GM19395 (cell line): Measurements from ENCODE around the gene CWF19L2.
"Not testable (repeated sequence)": the region's sequence is repeated elsewhere in the genome, so short reads cannot be mapped to it uniquely, and the experiment has no call there.

Experiments
- ATAC-seq: cut with Tn5 transposase; IDR thresholded peaks from one replicate; pipeline ENCODE4 v1.9.1; 2021; ENCODE audit warnings: mild to moderate bottlenecking, moderate library complexity; ENCODE audit not compliant: unreplicated experiment

CWF19L2 gene

GRCh38 chr11:107439586-107440167, 17.9 kb downstream of the CWF19L2 start:
- no peak for ATAC-seq

GRCh38 chr11:107438148-107438547, 19.5 kb downstream of the CWF19L2 start:
- no peak for ATAC-seq

GRCh38 chr11:107430525-107430924, 27.1 kb downstream of the CWF19L2 start:
- no peak for ATAC-seq

- ATAC-seq: no peak
Measured at GRCh38 chr11:107427569-107428180, 29.9 kb downstream of the CWF19L2 start.

- ATAC-seq: no peak
Measured at GRCh38 chr11:107413352-107413751, 44.3 kb downstream of the CWF19L2 start.

GRCh38 chr11:107408762-107409211, 48.8 kb downstream of the CWF19L2 start:
- no peak for ATAC-seq

- no peak for ATAC-seq
Measured at GRCh38 chr11:107405260-107405659, 52.4 kb downstream of the CWF19L2 start.

- not testable (repeated sequence) for ATAC-seq
Measured at GRCh38 chr11:107401131-107401530, 56.5 kb downstream of the CWF19L2 start.

GRCh38 chr11:107397357-107397756, 60.3 kb downstream of the CWF19L2 start:
- ATAC-seq: no peak

- no peak for ATAC-seq
Measured at GRCh38 chr11:107392611-107393010, 65.0 kb downstream of the CWF19L2 start.

- not testable (repeated sequence) for ATAC-seq
Measured at GRCh38 chr11:107390701-107391100, 66.9 kb downstream of the CWF19L2 start.

GRCh38 chr11:107387666-107388065, 70.0 kb downstream of the CWF19L2 start:
- no peak for ATAC-seq

- no peak for ATAC-seq
Measured at GRCh38 chr11:107385361-107385981, 72.2 kb downstream of the CWF19L2 start.

GRCh38 chr11:107384144-107384852, 73.3 kb downstream of the CWF19L2 start:
- ATAC-seq: no peak

- no peak for ATAC-seq
Measured at GRCh38 chr11:107372439-107372838, 85.2 kb downstream of the CWF19L2 start.

- ATAC-seq: no peak
Measured at GRCh38 chr11:107370390-107370789, 87.2 kb downstream of the CWF19L2 start.

- no peak for ATAC-seq
Measured at GRCh38 chr11:107359701-107360100, 97.9 kb downstream of the CWF19L2 start.

- ATAC-seq: no peak
Measured at GRCh38 chr11:107357877-107358276, 99.7 kb downstream of the CWF19L2 start.

GRCh38 chr11:107354780-107355179, 102.8 kb downstream of the CWF19L2 start:
- no peak for ATAC-seq

- ATAC-seq: peak; percentile 74
Measured at GRCh38 chr11:107337917-107338316, 119.7 kb downstream of the CWF19L2 start.

- no peak for ATAC-seq
Measured at GRCh38 chr11:107331728-107332127, 125.9 kb downstream of the CWF19L2 start.

GRCh38 chr11:107329164-107329563, 128.5 kb downstream of the CWF19L2 start:
- ATAC-seq: no peak
